HG03520 (cell line): ENCODE data around the gene CREBRF.
"Not testable (repeated sequence)": the region's sequence is repeated elsewhere in the genome, so short reads cannot be mapped to it uniquely, and the experiment has no call there.

Experiments used
- ATAC-seq: cut with Tn5 transposase; IDR thresholded peaks from one replicate; pipeline ENCODE4 v1.9.1; 2021; ENCODE audit warnings: mild to moderate bottlenecking, moderate library complexity; ENCODE audit not compliant: unreplicated experiment

CREBRF gene

GRCh38 chr5:173152547-173152946 lies 96.4 kb downstream of the CREBRF start:
- ATAC-seq, result no peak

DNA sequence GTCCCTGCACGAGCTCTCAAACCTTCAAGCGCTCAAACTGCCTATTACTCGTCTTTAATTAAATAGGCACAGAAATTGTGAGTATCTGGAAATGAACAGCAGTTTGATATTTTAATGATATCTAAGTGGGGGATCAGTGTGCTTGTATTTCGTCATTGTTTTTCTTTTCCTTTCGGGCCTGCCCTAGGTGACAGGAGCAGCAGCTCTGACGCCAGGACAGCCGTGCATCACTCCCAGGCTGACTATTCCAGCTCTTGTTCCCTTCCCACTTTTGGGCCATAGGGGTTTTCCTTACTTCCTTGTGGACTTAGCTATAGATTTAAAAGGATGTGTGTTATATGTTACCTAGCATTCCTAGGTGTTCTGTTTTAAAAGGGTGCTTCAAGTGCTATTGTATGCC lies 97.7 kb downstream of the CREBRF start:
- no peak for ATAC-seq

DNA sequence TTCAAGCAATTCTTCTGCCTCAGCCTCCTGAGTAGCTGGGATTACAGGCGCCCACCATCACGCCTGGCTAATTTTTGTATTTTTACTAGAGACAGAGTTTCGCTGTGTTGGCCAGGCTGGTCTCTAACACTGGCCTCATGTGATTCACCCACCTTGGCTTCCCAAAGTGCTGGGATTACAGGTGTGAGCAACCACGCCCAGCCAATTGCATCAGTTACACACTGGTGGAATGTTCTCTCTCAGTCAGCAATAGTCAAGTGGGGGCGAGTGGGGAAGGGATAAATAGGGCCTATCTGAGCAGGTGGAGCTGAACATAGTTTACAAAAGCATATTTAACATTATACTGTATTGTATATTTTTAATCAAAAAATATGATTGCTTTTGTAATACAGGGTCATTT lies 98.5 kb downstream of the CREBRF start:
- ATAC-seq, result not testable (repeated sequence)

- no peak for ATAC-seq
These were observed 99.8 kb downstream of the CREBRF start for GRCh38 chr5:173155912-173156311.

GRCh38 chr5:173158366-173158765 lies 102.2 kb downstream of the CREBRF start:
- no peak for ATAC-seq

GRCh38 chr5:173159256-173159655 lies 103.1 kb downstream of the CREBRF start:
- no peak for ATAC-seq

- ATAC-seq, result no peak
These were observed 105.0 kb downstream of the CREBRF start for GRCh38 chr5:173161148-173161547.

DNA sequence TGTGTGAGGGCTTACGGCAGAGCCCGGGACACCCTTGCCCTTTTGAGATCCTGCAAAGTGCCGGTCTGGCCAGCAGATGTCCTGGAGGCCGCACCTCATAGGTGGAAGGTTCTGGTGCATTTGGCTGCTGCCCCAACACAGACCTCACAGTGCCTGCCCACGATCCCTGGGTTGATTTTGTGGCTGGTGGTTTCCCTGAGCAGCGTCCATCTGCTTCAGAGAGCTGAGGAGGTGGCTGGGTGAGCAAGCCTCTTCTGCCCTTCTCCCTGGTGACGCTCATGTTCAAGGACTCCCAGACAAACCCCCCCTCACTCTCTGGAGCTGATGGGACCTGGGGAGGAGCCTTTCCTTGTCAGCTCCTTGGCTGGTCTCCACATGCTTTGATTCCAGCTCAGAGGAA lies 107.1 kb downstream of the CREBRF start:
- no peak for ATAC-seq

DNA sequence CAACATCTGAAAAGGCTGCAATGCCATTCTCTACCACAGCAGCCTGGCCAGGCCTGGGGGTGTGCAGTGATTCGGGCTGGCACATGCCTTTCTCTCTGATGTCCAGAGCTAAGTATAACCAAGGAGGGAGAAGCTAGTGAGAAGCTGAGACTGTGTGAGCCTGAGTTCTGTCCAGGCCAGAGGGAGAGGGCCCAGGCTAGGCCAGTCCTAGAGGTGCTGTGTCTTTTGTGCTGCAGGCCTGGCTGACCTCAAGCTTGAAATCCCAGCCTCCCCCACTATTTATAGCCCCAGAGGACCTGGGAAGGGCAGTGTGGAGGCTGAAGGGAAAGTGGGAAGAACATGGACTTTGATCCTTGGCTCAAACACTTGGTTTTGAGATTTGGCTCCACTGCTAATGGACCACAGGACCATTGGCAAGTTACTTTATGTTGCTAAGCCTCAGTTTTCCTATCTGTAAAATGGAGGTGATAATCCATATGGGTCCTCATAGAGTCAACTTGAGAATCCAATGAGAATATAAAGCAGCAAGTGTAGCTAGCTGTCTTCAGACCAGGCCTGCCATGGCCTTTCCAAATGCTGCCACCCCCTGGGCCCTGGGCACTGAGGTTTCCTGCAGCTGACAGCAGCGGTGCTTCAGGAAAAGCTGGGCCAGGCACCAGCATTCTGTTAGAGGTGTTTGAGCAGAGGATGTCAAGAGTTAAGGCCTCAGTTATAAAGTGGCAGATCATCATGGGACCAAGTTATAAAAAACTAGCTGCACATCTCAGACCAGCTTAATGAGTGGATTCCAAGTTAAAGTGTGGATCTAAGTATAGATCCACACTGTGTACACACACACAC lies 109.2 kb downstream of the CREBRF start:
- ATAC-seq, result no peak

DNA sequence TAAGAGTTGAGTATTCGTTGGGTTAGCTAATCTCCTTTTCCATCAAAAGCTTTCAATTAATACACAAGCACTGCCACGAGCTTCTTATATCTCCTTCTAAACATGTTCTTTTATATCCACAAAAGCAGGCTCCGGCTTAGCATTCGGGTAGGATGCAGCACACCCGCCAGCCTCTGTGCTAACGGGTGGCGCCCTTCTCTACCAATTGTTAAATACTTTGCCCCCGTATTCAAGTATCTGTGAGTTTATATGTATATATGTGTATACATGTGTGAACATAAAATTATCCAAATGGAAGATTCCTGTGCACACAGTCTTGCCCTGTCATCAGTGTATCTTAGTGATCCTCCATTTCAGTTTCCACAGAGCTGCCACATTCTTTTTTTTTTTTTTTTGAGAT lies 116.0 kb downstream of the CREBRF start:
- ATAC-seq, result no peak

DNA sequence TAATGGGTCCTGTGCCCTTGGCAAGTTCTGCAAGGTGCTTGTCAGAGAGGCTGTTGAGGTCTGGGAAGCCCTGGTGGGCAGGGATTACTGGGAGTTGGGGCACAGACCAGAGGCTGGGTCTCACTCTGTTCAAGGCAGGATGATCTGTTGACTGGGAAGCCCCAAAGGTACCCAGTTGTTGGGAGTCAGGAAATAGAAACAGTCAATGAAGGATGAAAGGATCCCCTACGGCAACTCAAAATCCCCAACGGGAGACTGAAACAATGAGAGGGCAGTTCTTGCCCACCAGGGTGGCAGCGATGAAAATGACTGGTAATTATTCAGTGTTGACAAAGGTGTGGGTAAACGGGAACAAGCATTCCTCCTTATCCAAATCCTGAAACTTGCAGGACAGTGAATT lies 119.4 kb downstream of the CREBRF start:
- ATAC-seq, result no peak

GRCh38 chr5:173178369-173178910 lies 122.3 kb downstream of the CREBRF start:
- no peak for ATAC-seq

GRCh38 chr5:173180331-173180730 lies 124.2 kb downstream of the CREBRF start:
- ATAC-seq, result no peak

DNA sequence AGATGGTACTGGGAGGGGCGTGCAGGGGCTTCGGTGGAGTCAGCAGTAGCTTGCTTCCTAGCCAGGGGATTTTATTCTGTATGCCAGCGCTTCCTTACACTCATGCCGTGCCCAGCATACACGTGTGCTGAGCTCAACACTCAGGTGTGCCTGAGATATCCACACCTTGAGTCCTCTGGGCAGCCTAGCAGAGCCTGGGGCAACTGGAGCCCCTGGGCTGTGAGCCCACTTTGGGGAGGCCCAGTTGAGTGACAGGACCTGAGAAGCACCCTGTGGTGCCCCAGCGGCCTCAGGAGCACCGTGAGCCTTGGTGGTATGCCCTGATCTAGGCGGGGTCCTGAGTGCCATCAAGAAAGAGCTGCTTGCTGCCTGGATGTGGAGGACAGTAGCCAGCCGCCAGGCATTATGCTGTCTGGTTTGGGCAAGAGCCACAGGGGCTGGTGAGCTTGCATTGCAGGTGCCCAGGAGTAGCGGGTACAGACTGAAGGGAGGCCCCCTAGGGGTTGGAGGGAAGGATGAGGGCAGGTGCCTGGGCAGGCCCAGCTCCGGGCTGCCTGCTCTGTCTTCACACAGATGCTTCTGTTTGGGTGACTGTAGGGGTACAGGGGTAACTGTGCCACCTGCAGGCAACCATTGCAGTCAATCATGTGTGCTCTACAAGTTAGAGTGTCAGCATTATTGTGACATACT lies 131.0 kb downstream of the CREBRF start:
- no peak for ATAC-seq

GRCh38 chr5:173188280-173188679 lies 132.1 kb downstream of the CREBRF start:
- ATAC-seq, result no peak
